ENCODE measurements around the gene ESD.

GRCh38 chr13:46846726-46847125, 49.8 kb upstream of the ESD start:
- no peak for TF ChIP-seq CTCF (conservative IDR thresholded peaks at IDR 0.05 in 1 of 2, IDR thresholded peaks at IDR 0.05 in 1 of 2; ENCODE audit: extremely low read depth in 1 of 2, insufficient read depth in 1 of 2, low read depth in 1 of 2, low read length in 2 of 2)
- no peak for TF ChIP-seq EZH2 (IDR thresholded peaks at IDR 0.05; ENCODE audit: borderline replicate concordance, low read length)

Data from mammary epithelial cell (primary cell).